HG02571 (cell line): ENCODE data around the gene VASH1.

Source experiments
- ATAC-seq: cut with Tn5 transposase; IDR thresholded peaks from one replicate; pipeline ENCODE4 v1.9.1; 2021; ENCODE audit warnings: mild to moderate bottlenecking, moderate library complexity; ENCODE audit not compliant: unreplicated experiment

VASH1 gene

DNA sequence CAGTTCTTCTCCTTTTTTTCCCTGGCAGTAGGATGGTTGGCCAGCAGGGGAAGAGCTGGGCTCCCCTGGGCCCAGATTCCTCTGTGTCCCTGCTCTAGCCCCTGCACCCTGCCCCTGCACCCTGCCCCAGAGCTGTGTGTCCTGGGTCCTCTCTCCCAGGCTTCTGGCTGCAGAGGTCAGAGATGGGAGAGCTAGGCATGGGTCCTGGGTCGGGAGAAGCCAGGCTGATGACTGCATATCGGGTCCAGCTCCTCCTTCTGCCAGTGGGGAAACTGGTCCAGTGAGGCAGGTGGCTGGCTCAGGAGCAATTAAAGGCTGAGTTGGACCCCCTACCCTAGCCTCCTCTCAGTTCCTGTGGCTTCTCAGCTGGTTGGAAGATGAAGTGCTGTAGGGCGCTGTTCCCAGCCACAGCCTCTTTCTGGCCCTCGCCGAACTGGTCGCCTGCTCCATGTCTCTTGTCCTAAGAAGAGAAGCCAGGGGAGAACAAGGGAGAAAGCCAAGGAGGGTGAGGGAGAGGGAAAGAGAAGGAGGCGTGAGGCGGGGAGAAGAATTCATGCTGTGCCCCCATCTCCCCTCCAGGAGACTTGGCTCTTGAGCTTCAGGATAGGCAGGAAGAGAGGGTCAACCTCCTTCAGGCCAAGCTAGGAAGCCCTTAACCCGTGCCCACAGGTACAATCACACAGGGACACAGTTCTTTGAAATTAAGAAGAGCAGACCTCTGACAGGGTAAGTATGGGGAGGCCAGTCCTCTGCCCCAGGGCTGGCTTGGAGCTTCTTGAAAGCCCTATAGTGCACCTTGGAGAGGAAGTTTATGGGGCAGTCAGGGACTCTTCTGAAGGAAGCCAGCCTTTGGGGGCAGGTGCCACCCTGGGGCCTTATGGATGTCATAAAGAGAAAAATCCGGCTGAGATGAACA is 9.5 kb downstream of the VASH1 start:
- ATAC-seq, result no peak

DNA sequence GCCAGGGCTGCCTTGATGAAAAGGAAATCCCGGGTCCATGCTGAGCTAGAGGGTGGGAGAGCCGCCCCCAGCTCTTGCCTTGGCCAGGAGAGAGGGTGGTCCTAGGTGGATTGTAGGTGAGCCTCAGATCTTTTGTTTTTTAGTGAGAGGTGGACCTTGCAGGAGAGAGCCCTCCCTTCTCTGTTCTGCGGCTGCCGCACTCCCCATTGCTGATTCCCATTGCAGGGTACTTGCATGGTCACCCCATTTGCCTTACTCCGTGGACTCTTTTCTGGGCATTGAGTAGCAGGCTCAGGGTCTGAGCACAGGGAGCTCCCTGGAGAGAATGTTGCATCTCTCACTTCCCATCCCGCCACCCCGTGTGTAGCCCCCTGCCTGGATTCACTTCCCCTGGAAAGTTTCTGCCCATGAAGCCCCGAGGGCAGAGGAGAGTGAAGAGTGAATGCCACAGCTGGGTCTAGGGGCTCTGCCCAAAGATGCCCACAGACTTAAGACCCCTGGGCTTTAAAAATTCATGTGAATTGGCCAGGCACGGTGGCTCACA is 10.2 kb downstream of the VASH1 start:
- ATAC-seq, result no peak

DNA sequence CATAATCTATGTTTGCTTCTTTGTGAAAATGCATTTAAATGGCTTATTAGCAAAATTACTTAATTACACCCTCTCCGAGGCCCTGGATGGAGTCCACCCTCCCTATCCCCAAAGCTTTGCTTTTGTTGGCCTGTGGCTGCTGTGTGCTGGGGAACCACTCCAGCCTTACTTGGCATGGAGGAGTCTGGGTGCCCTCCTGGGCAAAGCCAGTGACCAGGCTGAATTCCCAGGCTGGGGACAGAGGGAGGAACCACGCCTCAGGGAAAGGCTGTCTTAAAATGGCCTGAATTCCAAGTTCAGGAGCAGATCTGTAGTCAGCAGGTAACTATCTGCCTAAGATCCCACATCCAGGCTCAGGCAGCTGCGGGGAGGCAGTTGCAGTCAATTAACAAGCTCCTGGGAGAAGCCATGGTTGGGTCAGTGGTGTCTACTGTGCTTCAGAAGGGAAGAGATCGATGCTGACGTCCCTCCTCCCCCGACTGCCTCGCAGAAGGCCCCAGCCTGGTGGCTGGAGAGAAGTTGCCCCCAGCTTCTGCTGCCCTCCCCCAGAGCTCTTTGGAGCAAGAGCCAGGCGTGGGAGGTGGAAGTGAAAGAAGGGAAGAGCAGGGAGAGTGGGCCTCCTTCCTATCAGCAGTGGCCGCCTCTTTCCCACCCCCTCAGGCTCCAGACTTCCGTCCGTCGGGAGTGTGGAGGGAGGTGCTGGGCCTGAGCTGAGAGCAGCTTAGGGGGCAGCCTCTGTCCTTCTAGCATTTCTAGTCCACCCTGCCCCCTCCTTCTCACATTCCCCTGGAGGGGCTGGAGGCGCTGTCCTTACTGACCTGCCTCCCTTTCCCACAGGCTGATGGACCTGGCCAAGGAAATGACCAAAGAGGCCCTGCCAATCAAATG is 11.3 kb downstream of the VASH1 start:
- ATAC-seq, result no peak

DNA sequence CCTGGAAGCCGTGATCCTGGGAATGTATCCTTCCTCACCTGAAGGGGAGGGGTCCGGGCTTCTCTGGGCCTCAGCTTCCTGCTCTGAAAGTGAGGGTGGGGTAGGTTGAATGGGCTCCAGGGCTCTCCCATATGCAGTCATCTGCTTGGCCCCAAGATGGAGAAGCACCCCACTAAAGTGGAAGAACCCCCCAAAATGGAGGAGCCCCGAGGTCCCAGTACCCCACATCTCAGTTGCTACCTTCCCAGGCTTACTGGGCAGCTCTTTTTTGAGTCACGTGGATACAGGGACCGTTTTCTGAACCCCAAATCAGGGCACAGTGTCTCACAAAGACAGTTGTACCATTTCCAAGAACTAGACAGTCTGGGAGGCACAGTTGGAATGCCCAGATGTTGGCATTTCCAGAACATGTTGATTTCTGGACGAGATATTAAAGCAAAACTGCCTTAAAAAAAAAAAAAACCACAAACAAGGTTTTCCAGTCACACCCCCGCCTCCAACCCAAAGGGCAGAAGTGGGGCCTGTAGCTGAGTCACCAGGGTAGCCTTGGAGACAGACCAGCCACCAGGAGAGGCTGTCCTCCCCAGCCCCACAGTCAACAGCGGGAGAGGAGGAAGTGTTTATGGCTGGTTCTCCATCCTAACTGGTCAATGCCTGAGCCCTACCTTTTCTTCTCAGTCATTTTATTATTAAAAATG is 12.1 kb downstream of the VASH1 start:
- no peak for ATAC-seq

DNA sequence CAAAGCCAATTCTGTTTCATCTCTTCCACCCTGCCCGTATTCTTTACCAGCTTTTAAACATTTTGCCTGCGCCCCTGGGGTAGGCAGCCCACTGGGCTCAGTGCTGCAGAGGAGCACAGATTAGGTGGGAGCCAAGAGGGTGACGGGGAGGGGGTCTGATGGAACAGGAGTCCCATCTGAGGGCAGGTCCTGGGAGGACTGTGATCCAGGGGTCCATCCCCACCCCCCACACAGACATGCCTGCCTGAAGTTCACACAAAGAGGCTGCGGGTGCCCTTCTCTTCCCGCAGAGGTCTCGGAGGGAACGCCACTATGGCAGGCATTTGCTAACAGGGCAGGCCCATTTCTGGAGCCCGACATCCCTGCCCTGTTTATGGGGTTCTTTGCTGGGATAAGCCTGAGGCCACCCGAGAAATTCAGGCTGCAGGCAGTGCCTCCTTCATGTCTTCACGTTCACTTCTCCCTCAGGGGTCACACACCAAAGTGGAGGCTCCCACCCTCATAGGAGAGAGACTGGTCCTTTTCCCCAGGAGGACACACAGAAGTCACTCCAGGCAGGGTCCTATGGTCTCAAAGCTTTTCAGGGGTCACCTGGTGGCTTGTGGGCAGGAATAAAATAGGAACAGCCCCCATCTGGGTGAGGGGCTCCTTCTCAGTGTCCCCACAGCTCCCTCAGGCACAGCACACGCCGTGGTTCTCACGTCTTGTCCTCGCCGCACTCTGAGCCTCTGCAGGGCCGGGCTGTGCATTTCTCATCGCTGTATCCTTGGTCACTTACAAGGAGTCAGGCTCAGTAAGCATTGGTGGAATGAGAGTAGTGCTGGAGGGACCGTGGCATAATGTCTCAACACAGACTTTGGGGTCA is 12.9 kb downstream of the VASH1 start:
- no peak for ATAC-seq

DNA sequence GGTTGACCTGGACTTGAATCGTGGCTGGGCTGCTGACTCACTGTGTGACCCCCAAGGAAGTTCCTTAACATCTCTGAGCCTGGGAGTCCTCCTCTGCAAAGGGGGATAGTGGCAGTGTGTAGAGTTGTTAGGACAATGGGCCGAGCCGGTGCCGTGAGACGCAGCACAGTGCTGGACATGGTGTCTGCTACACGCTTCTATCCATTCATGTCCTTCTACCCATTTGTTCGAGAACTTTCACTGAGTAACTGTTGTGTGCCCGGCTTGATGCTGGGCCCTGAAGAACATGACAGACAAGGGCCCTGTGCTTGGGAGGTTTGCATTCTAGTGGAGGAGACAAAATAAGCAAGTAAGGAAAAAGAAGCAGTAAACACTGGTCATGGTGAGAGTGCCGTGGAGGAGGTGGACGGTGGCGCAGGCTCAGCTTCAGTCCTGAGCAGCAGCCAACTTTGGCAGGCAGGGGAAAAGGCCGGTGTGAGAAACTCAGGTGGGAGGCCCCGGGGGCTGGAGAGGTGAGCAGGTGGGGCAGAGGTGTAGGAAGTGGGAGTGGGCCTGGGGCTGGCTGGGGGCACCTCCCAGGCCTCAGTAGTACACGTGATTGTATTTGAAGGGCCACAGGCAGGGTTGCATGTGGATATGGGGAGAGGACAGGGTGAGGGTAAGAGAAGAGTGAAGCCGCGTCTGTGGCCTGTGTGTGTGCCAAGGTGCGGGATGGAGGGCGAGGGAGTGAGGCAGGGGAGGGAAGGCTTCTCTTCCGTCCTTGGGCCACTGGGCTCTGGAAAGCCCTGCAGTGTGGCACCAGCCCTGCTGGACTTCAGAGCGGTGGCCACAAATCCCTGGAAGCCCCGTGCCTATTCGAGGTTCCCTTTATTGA is 13.8 kb downstream of the VASH1 start:
- ATAC-seq, result no peak

DNA sequence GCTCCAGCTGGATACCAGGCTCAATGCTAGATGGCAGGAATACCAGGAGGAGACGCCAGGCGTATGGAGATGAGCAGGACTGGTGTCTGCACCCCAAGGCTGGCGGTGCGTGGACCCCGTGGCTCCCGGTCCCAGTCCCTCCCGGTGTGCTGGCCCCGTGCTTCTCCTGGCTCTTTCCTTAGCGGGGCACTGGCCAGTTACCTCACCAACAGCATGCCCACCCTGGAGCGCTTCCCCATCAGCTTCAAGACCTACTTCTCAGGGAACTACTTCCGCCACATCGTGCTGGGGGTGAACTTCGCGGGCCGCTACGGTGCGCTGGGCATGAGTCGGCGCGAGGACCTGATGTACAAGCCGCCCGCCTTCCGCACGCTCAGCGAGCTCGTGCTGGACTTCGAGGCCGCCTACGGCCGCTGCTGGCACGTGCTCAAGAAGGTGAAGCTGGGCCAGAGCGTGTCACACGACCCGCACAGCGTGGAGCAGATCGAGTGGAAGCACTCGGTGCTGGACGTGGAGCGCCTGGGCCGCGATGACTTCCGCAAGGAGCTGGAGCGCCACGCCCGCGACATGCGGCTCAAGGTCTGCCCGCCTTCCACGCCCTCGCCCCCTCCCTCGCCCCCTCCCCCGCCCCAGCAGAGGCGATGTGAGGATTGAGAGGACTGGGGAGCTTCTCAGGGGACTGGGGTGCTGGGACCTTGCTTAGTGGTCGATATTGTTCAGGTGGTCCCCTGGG is 14.6 kb downstream of the VASH1 start:
- ATAC-seq, result no peak

GRCh38 chr14:76776428-76777251 is 15.4 kb downstream of the VASH1 start:
- no peak for ATAC-seq

DNA sequence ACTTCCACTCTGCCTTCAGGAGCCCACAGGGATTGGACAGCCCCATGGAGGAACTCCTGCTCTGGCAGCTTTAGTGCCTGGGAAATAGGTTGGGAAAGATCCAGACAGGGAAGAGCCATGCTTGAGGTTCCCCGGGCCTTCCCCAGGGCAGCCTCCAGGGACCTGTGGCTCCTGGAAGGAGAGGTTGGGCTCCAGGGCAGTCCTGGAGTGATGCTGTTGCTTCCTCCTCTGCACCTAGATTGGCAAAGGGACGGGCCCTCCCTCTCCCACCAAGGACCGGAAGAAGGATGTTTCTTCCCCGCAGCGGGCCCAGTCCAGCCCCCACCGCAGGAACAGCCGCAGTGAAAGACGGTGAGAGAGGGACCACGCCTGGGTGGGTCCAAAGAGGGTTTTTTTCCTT is 16.5 kb downstream of the VASH1 start:
- no peak for ATAC-seq

DNA sequence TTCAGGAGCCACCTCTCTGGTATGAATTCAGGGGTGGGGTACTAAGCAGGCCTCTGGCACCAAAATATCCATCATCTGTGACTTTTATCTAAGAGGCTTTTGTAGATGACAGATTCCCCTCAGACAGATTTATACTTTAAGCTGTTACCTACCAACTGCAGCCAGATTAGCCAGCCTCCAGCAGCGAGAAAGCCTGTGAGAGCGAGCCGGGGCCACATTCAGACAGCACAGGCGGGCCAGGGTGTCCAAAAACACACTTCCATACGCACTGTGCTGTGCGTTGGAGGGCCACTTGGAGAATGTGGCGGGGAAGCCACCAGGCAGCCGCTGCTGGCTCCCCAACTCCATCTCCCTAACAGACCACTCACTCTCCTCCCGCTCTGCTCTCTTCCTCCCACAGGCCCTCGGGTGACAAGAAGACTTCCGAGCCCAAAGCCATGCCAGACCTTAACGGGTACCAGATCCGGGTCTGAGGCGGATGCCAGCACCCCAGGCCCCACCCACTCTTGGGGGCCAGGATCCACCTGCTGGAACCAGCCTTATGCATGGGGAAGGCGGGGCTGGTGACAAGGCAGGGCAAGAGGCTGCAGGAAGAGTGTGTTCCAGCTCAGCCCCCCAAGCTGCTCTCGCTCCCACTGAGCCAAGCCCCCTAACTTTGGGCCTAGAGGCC is 17.4 kb downstream of the VASH1 start:
- no peak for ATAC-seq

- no peak for ATAC-seq
Observed at GRCh38 chr14:76779221-76780057, 18.2 kb downstream of the VASH1 start.

- no peak for ATAC-seq
Observed at GRCh38 chr14:76780058-76780345, 18.7 kb downstream of the VASH1 start.

- ATAC-seq, result no peak
Observed at GRCh38 chr14:76780360-76780759, 19.1 kb downstream of the VASH1 start.

DNA sequence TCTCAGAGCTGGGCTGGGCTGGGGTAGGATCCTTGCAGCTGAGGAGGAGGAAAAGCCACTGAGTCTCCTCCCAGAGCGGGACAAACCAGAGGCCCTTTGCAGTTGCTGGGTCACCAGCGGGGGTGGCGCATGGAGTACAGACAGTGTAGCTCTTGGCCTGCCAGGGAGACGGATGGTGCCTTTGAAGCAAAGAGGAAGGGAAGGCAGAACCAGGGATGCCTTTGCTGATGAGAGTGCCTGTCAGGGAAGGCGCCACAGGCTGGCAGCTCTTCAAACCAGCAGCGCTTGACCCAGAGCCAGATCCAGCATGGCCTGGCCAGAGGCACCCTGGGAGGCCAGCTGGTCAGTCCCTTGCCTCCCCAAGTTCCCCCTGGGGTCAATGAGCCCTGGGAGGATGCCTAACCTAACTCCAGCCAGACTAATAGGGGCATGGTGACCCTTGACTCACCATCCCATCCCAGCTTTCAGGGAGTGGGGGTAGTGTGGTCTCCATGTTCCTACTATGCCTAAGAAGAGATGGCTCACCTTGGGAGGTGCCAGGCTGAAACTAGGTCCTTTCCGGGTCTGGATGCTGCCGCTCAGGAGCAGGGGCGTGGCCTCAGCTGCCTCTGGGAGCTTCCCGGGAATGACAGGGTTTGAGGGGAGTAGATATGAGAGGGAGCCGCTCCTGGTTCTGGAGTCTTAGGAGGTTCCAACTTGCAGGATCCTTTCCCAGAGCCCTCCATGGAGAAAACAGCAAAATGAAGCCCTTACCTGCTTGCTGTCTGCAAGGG is 19.8 kb downstream of the VASH1 start:
- no peak for ATAC-seq

DNA sequence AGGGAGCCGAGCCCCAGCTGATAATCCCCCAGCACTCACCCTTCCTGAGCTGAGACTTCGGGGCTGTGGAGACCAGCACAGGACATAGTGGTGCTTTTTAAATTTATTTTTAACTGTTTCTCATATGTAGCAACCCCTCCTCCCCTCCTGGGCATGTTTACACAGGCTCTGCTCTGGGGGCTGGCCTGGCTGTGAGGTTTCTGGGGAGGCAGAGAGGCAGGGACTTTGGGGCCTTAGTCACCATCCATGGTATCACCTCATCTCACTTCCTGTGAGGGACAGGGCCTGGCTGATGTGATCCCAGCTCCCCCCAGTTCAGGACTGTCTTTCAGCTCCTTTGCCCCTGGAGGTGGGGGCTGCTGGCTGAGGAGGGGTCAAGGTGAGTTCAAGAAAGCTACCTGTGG is 20.4 kb downstream of the VASH1 start:
- ATAC-seq, result no peak
